BE2C (cell line): ENCODE data around the gene ACCS.

ENCODE experiments used
- DNase-seq: peaks from one replicate; pipeline ENCODE4 v3.0.0-alpha.2; 2020
- H3K27me3 ChIP-seq: fragments of 250-450 bp; sonication (Bioruptor Pico); 2 replicates; pipeline ENCODE4 v1.5.1; 2020; ENCODE audit warnings: mild to moderate bottlenecking
- H3K36me3 ChIP-seq: fragments of 250-450 bp; sonication (Bioruptor Pico); 2 replicates; pipeline ENCODE4 v1.5.1; 2020; ENCODE audit warnings: mild to moderate bottlenecking
- H3K4me1 ChIP-seq: fragments of 250-450 bp; sonication (Bioruptor Pico); 2 replicates; pipeline ENCODE4 v1.5.1; 2020
- H3K4me3 ChIP-seq: 2 replicates; pipeline ENCODE4 v1.5.1; 2011; ENCODE audit warnings: low read depth, low read length
- H3K9me3 ChIP-seq: fragments of 250-450 bp; sonication (Bioruptor Pico); 2 replicates; pipeline ENCODE4 v1.5.1; 2020
- CTCF ChIP-seq: IDR thresholded peaks from 2 replicates; pipeline ENCODE4 v1.5.1; 2012; ENCODE audit warnings: mild to moderate bottlenecking, low read depth, low read length

ACCS gene

DNA sequence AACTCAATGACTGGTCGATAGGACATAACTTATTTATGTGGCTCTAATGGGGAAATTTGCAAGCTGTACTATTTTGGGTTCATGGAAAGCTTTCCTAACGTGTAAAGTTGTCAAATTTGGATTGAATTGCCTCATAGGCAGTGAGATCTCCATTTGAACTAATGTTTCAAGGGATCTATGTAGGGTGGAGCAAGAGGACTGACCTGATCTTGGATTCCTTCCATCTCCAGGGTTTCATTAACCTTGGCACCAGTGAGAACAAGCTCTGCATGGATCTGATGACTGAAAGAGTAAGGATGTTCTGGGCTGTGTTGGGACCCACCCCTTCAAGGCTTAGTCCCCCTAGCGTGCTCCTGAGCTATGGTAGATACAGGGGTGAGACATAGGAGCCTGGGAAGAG is 16.2 kb upstream of the ACCS start:
- peaks cover 4% of the 10 kb centered on the region; the same call in 1 of the 2 replicates for H3K4me1 ChIP-seq
- DNase-seq, result no peak
- H3K27me3 ChIP-seq, result no peaks in the 10 kb centered on the region
- H3K9me3 ChIP-seq, result no peaks in the 10 kb centered on the region
- no peak for TF ChIP-seq CTCF
- no peak overlapping the region for H3K4me3 ChIP-seq
- no peaks in the 10 kb centered on the region for H3K36me3 ChIP-seq

GRCh38 chr11:44051171-44051570 is 14.9 kb upstream of the ACCS start:
- H3K4me1 ChIP-seq, result peaks cover 4% of the 10 kb centered on the region; the same call in 1 of the 2 replicates
- TF ChIP-seq CTCF, result no peak
- no peak for DNase-seq
- H3K27me3 ChIP-seq, result no peaks in the 10 kb centered on the region
- H3K9me3 ChIP-seq, result no peaks in the 10 kb centered on the region
- H3K36me3 ChIP-seq, result no peaks in the 10 kb centered on the region
- no peak overlapping the region for H3K4me3 ChIP-seq

GRCh38 chr11:44057340-44057739 is 8.7 kb upstream of the ACCS start:
- Histone ChIP-seq H3K27me3 (no peaks in the 10 kb centered on the region), H3K9me3 (no peaks in the 10 kb centered on the region)
- no peak for DNase-seq

DNA sequence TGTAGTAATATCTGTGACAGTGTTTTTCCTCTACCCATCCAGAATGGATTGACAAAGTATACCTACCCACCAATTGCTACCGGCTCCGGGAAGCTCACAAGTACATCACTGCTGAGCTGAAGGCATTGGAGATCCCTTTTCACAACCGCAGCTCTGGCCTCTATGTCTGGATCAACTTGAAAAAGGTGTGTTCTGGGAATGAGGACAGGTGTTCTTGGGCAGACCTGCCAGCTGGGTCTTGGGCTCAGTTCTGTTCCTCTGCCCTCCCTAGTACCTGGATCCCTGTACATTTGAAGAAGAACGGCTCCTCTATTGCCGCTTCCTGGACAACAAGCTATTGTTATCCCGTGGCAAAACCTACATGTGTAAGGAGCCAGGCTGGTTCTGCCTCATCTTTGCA is 7.8 kb upstream of the ACCS start:
- H3K9me3 ChIP-seq, result no peaks in the 10 kb centered on the region
- no peaks in the 10 kb centered on the region for H3K4me1 ChIP-seq
- H3K4me3 ChIP-seq, result no peak overlapping the region
- no peak for TF ChIP-seq CTCF
- no peaks in the 10 kb centered on the region for H3K27me3 ChIP-seq
- no peaks in the 10 kb centered on the region for H3K36me3 ChIP-seq
- DNase-seq, result no peak

More at GRCh38 chr11:44057340-44057739, 8.7 kb upstream of the ACCS start:
- TF ChIP-seq CTCF, result no peak
- H3K36me3 ChIP-seq, result no peaks in the 10 kb centered on the region
- no peak overlapping the region for H3K4me3 ChIP-seq
- H3K4me1 ChIP-seq, result no peaks in the 10 kb centered on the region

GRCh38 chr11:44065161-44065661 is 859 bp upstream of the ACCS start:
- Histone ChIP-seq H3K27me3 (no peaks in the 10 kb centered on the region), H3K9me3 (no peaks in the 10 kb centered on the region), H3K4me3 (no peak overlapping the region), H3K4me1 (no peaks in the 10 kb centered on the region), H3K36me3 (no peaks in the 10 kb centered on the region)
- DNase-seq, result no peak
- no peak for TF ChIP-seq CTCF

GRCh38 chr11:44066732-44067141 is 667 bp downstream of the ACCS start:
- H3K9me3 ChIP-seq, result no peaks in the 10 kb centered on the region
- H3K36me3 ChIP-seq, result no peaks in the 10 kb centered on the region
- TF ChIP-seq CTCF, result no peak
- no peak for DNase-seq
- no peaks in the 10 kb centered on the region for H3K4me1 ChIP-seq
- H3K4me3 ChIP-seq, result no peak overlapping the region
- no peaks in the 10 kb centered on the region for H3K27me3 ChIP-seq
